HG03442 (cell line): ENCODE measurements around the gene NTRK3.

Source experiments
- ATAC-seq: cut with Tn5 transposase; IDR thresholded peaks from one replicate; pipeline ENCODE4 v1.9.1; 2021; ENCODE audit warnings: mild to moderate bottlenecking, moderate library complexity; ENCODE audit not compliant: unreplicated experiment

The NTRK3 gene

GRCh38 chr15:87907676-87908446, 348.7 kb downstream of the NTRK3 start:
- no peak for ATAC-seq

DNA sequence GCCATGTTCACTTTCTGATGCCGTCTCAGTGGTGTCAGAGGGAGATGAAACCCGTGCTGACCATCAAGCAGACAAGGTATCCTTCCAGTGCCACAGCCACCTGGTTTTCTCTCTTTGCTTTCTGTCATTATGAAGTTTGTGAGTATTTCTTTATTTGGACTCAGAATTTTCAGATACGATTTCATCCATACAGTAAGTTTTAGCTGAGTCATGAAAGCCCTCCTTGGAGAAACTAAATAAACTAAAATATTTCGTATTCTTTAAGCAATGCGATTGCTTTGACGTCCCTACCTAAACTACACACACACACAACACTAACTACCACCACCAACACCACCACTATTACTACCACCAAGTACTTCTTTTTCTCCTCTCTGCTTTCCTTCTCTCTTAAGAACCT, 350.1 kb downstream of the NTRK3 start:
- ATAC-seq = no peak

DNA sequence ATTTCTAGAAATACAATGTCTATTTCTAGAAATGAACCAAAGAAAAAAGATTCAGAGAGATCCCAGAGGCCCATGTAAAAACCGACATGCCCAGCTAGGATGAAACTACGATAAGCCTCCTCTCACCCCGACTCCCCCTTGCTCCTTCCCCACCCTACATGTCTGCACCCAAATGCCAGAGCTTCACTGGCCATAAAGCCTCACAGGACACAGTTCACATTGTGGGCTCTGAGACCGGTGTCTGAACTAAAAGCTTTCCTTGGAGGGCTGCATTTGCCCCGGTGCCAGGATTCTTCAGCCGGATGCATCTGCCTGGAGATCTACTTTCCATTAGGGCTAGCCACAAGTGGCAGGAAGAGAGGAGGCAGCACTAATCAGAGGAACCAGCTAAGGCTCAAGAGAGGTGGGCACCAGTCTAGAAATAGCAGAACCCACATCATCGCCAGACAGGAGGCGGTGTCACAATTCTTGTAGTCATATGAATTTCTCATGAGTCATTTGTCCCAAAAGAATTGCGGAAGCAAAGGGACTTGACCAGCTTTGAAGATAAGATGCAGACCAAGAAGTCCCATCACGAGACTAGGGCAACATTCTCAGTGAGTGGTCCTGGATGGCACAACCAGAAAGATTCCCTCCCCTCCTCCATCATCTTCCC, 353.6 kb downstream of the NTRK3 start:
- no peak for ATAC-seq

DNA sequence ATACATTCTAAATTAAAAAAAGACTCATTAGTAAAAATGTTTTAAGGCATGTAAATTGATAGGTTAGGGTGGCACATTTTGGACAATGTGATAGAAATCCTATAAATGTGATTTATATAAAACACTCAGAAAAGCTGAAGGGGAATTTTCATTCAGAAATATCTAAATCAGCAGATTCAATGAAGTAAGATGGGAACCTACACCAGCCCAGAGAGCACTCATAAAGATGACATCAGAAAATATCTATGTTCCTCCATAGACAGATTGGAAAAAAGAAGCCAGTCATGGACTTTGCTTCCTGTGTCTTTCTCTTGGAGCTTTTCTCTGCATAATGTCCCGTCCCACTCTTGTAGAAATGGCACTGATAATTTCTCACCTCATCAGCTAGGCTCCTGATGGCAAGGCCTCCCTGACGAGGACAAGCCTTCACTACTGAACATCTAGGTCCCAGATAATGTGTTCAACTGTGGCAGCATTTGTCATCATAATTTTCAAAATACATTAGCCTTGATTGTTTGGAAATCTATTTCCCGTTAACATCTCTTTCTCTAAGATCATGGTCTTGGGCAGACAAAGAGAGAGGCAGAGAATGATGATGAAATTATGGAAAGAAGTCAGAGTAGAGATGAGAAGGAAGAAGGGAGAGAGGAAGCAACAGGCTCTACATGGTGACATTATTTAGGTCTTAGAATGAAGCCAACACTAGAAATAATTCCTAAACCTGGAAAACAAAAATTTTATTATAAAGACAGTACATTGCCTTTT, 354.4 kb downstream of the NTRK3 start:
- no peak for ATAC-seq

- no peak for ATAC-seq
Observed at GRCh38 chr15:87901008-87901407, 355.5 kb downstream of the NTRK3 start.

DNA sequence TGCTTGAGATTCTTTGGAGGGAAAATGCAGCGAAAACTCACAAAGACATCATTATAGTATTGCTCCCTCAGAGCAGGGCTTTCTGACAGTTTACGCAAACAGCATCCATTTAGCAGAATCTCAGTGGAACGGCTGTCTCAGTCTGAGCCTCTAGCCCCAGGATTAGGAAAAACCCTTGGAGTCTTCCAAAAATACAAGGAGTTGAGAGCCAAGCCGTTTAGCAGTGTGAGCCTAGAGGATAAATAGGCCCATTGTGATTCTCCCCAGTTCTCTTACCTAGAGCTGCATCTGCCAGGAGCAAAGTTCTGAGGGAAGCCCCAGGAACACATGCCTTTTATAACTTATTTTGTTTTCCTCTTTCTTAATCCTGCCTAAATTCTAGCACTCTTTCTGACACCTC, 359.6 kb downstream of the NTRK3 start:
- ATAC-seq = no peak

- no peak for ATAC-seq
Observed at GRCh38 chr15:87887177-87887576, 369.4 kb downstream of the NTRK3 start.

DNA sequence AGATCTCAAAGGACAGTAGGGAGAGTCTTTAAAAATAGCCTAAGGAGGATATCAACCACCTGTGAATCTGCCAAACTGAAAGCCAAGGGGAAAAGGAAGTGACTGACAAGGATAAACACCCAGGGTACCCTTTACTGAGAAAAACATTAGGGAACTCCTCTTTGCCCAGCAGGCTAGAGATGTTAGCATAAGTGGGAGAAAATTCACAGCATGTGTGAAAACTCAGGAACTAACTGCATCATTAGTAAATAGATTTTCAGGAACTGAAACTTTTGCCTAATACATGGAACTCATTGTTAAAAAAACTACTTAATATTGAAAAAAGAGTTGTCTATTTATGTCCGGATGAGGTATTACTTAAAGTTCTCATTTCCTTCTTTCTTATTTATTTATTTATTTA, 375.5 kb downstream of the NTRK3 start:
- ATAC-seq = no peak

DNA sequence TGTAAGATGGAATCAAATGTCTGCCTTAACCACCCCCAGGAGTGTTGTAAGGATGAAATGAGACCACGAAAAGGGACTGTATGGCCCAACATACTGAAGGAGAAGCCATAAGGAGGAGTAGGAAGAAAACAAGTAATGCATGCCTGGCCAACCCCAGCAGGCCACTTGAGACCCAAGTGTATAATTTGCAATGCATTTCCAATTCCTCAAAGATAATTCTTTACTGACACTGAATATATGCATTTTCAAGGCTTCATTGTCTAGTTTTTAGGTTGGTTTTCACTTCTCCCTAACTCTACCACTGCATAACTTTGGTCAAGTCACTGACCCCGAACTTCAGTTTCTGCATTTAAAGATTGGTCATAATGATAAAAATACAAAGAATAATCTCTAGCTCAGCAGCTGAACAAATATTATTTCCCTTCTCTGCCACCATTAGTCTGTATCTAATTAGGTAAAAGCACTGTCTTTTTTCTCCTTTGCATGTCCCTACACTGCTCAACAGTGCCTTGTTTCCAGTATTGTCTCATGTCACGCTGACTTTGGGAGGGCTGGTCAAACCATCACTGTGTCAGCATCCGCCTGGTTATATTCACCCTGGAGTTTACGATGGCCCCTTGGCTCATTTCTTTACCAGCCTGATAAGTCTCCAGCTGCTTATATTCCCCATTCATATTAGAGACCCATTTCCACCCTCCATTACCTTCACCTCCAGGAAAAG, 378.6 kb downstream of the NTRK3 start:
- no peak for ATAC-seq

GRCh38 chr15:87877114-87877810, 379.3 kb downstream of the NTRK3 start:
- no peak for ATAC-seq

- ATAC-seq = no peak
Observed at GRCh38 chr15:87874896-87875711, 381.4 kb downstream of the NTRK3 start.

DNA sequence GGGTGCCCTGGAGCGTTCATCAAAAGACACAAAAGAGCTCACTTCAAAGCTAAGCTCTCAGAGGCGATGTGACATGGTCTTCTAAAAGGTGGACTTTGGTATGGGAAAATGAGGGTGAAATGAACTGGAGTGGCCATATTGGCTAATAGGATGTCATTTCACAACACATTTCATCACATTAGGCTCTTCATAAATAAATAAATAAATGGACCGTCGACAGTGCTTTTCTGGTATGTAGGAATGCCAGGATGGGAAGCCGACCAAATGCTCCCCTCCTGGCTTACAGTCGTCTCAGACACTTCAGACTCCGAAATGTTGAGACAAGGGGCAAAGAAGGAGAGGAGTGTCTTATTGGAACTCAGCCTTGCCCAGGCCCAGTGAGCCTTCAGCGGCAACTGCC, 383.0 kb downstream of the NTRK3 start:
- ATAC-seq = no peak

- no peak for ATAC-seq
Observed at GRCh38 chr15:87871731-87872320, 384.7 kb downstream of the NTRK3 start.

DNA sequence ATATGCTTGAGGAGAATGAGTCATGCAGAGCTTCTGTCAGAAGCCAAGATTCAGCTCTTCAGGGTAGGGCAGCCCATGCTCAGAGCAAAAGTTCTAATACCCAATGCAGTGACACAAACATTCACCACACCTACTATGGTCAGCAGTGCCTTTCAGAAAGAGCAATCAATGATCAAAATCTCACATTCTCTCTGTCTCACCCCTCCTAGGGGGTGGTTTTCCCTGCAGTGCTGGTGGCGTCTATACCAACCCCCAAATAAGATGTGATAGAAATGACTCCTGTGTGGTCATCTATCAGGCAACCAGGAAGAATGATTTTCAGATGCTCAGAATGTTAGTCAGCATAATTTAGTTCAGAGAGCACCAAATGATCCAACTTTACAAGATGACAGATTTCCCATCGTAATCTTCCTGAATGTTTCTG, 385.3 kb downstream of the NTRK3 start:
- no peak for ATAC-seq

DNA sequence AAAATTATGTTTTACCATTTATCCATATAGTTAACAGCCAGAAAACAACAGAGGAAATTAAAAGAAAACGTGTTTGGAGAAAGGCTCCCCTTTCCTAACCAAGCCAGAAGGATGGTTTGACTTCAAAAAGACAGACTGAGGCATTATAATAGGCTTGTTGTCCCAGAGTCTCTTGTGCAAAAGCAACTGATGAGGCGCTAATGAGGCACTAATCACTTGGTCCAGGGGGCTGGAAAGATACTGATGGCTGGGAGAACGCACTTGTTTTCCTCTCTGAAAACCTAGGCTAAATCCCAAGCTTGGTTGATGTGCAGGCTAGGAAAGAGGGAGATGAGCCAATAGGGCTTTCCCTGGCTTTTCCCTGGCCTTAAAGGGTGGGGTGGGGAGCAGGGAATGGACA, 389.6 kb downstream of the NTRK3 start:
- no peak for ATAC-seq

GRCh38 chr15:87863152-87863551, 393.4 kb downstream of the NTRK3 start:
- ATAC-seq = no peak

DNA sequence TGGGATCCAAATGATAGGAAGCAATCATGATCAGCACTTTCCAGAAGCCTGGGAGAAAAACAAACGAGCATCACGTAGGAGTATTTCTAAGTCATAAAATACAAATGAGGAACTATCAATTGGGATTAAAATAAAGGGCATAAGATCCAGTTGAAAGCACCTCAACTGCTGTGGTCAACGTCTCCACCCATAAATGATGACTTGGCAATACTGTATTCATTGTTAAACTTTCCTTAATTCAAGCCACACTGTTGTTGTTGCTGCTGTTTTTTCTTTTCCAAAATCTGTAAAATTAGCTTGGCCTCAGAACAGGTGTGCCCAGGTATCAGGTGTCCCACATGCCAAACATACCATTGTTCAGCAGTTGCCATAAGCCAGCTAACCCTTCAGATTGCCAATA, 395.8 kb downstream of the NTRK3 start:
- ATAC-seq = no peak

GRCh38 chr15:87858651-87859050, 397.9 kb downstream of the NTRK3 start:
- ATAC-seq = no peak

DNA sequence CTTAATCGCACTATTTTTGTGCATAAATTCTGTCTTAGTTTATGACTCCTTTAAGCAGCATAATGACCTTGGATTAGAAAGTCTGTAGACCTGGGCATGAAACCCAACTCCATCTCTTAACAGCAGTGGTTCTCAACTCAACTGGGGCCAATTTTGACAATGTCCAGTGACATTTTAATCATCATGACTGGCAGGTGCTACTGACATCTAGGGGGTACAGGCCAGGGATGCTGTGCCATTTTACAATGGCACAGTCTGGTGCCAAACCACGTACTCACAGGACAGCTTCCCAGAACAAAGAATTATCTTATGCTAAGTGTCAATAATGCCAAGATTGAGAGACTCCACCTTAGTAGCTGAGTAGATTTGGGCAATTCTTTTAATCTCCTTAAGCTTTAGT, 405.0 kb downstream of the NTRK3 start:
- no peak for ATAC-seq
